Adrenal gland (tissue), 12 donors: ENCODE results near the gene JAGN1. TPM values are rescaled to one million over a fixed set of nuclear protein-coding genes. Genes with fewer than 3 reads are reported as not detected.
A peak's percentile ranks its signal among the peaks of the same experiment; 100 is the strongest.
"Not testable (repeated sequence)": the region's sequence is repeated elsewhere in the genome, so short reads cannot be mapped to it uniquely, and the experiment has no call there.

Experiments used
- DNase-seq, 7 donors: peaks; one replicate each; pipeline ENCODE4 v3.0.0-alpha.2; 2019 to 2020
- H3K27ac ChIP-seq, 5 donors: fragments of 200-600 bp; sonication (generic) in 4 of 5; 1 replicate in 3 of 5; 2 replicates in 2 of 5; pipeline versions ENCODE4 v1.5.1 to v1.8.0; 2016 to 2020; ENCODE audit warnings: mild to moderate bottlenecking in 1 of 5
- H3K27me3 ChIP-seq: fragments of 200-600 bp; 2 replicates; pipeline ENCODE4 v1.8.0; 2021
- H3K36me3 ChIP-seq, 2 donors: fragments of 200-600 bp; replicated peaks in 1 of 2; 1 replicate in 1 of 2; 2 replicates in 1 of 2; pipeline versions ENCODE4 v1.5.1 to v1.8.0; 2018 to 2022
- H3K4me1 ChIP-seq, 2 donors: fragments of 200-600 bp; replicated peaks in 1 of 2; 1 replicate in 1 of 2; 2 replicates in 1 of 2; pipeline versions ENCODE4 v1.5.1 to v1.8.0; 2018 to 2021
- H3K4me3 ChIP-seq, 4 donors: fragments of 200-600 bp; sonication (generic) in 3 of 4; one replicate each; pipeline ENCODE4 v1.5.1; 2016 to 2018
- H3K9me3 ChIP-seq, 3 donors: fragments of 200-600 bp; sonication (generic) in 1 of 3; replicated peaks in 1 of 3; 1 replicate in 2 of 3; 2 replicates in 1 of 3; pipeline versions ENCODE4 v1.5.1 to v1.8.0; 2016 to 2021
- CTCF ChIP-seq, 6 experiments: fragments of 450-650 bp in 4 of 6; fragments of 200-600 bp in 2 of 6; sonication (generic) in 1 of 6; IDR thresholded peaks; 1 replicate in 5 of 6; 2 replicates in 1 of 6; pipeline versions ENCODE4 v1.5.1 to v1.8.0; 2016 to 2021; ENCODE audit warnings: antibody characterized with exemption in 6 of 6, mild to moderate bottlenecking in 2 of 6, moderate library complexity in 1 of 6
- POLR2A ChIP-seq, 2 donors: fragments of 450-650 bp; IDR thresholded peaks; one replicate each; pipeline ENCODE4 v1.6.1; 2017; ENCODE audit warnings: antibody characterized with exemption in 2 of 2, mild to moderate bottlenecking in 2 of 2, moderate library complexity in 1 of 2
- WGBS, 4 donors: extraction: QIAGEN DNeasy Blood & Tissue Kit in 2 of 4; methylation state at CpG; one replicate each; pipeline versions ENCODE4 v1.1.5 to v1.1.7; 2013 to 2017; 5-methylcytosine and 5-hydroxymethylcytosine counted together
- intact Hi-C, 2 donors: fragments of 100-400 bp; cut with DNase I; formaldehyde crosslinking; loops; one replicate each; pipeline versions ENCODE4 v1.14.1 to v1.15.0; 2022 to 2023
- polyA plus RNA-seq, 3 donors: library from polyadenylated mRNA; stranded (reverse); fragments of 200-250 nt in 2 of 3; fragments of 350-450 nt in 1 of 3; fragmentation: Illumina TruSeq in 1 of 3; extraction: RNeasy Lipid Tissue Mini Kit (QIAGEN cat#74804) in 1 of 3; gene quantifications; one replicate each; pipeline ENCODE4 v1.2.3, GENCODE V29; 2013 to 2014
- total RNA-seq, 9 donors: library from RNA; depleted of rRNA in 4 of 9; stranded (reverse); fragments of >200 nt in 4 of 9; fragments of 120-200 nt in 1 of 9; fragmentation: NEBNext Ultra II Directional in 1 of 9; extraction: Animal tissue kit (Norgen Biotek cat#: 25700) in 1 of 9; gene quantifications; one replicate each; pipeline versions ENCODE4 v1.1.0 to v1.2.4, GENCODE V29; 2013 to 2023
- donor health status: healthy with polysubstance abuse.
- donor health status: Bipolar disorder and iron deficiency.
- donor health status: DM: yes; HTN: yes; CAD: no.
- donor health status: DM: no; HTN: no; CAD: no.
- donor health status: DM: no; HTN: no; CAD: no.
- donor health status: DM: yes; HTN: yes; CAD: no.

Gene JAGN1
- total and polyA plus RNA-seq, 12 donors = 31.4 to 116 (median 60.7) TPM

GRCh38 chr3:9898467-9899241 lies 8.2 kb downstream of the JAGN1 start:
- peak overlapping the region in 2 of 5 donors; percentile 66 to 75 for H3K27ac ChIP-seq

GRCh38 chr3:9899289-9899791 lies 8.9 kb downstream of the JAGN1 start:
- DNase-seq = no peak
- Histone ChIP-seq H3K9me3 (no peaks in the 10 kb centered on the region), H3K4me3 (no peak overlapping the region), H3K36me3 (no peaks in the 10 kb centered on the region), H3K4me1 (peaks cover 13 to 14% of the 10 kb centered on the region in 2 donors), H3K27me3 (no peaks in the 10 kb centered on the region), H3K27ac (no peak overlapping the region)
- TF ChIP-seq POLR2A (IDR thresholded peaks at IDR 0.05) (no peak), CTCF (IDR thresholded peaks at IDR 0.05) (no peak)
- WGBS, 4 donors = 68 to 76% (median 71%) methylated on average over 3 of the region's 3 CpGs
- intact Hi-C loops = no loop called here

More at GRCh38 chr3:9898467-9899241, 8.2 kb downstream of the JAGN1 start:
- TF ChIP-seq CTCF (IDR thresholded peaks at IDR 0.05) (no peak), POLR2A (IDR thresholded peaks at IDR 0.05) (no peak)
- Histone ChIP-seq H3K4me1 (peaks cover 19 to 21% of the 10 kb centered on the region in 2 donors), H3K36me3 (peaks cover 0 to 4% of the 10 kb centered on the region in 2 donors), H3K4me3 (no peak overlapping the region), H3K27me3 (no peaks in the 10 kb centered on the region), H3K9me3 (no peaks in the 10 kb centered on the region)
- intact Hi-C loops = no loop called here
- DNase-seq = no peak
- WGBS, 4 donors = 75 to 81% (median 78%) methylated on average over 6 to 8 of the region's 8 CpGs

- H3K4me1 ChIP-seq = peaks cover 13 to 14% of the 10 kb centered on the region in 2 donors
- intact Hi-C loops, H3K9me3 ChIP-seq, H3K4me3 ChIP-seq, H3K27me3 ChIP-seq, H3K36me3 ChIP-seq, H3K27ac ChIP-seq, DNase-seq: not testable (repeated sequence)
- WGBS, 4 donors = 91 to 93% (median 93%) methylated on average over 6 of the region's 6 CpGs
Observed at GRCh38 chr3:9900965-9901415, 10.6 kb downstream of the JAGN1 start.

- DNase-seq = no peak
- Histone ChIP-seq H3K36me3 (no peaks in the 10 kb centered on the region), H3K27ac (no peak overlapping the region), H3K4me1 (peaks cover 13 to 14% of the 10 kb centered on the region in 2 donors), H3K4me3 (no peak overlapping the region), H3K9me3 (no peaks in the 10 kb centered on the region), H3K27me3 (no peaks in the 10 kb centered on the region)
- 64 to 80% (median 70%) methylated on average over 2 to 5 of the region's 5 CpGs for WGBS, 4 donors
- intact Hi-C loops = no loop called here
- TF ChIP-seq CTCF (IDR thresholded peaks at IDR 0.05) = no peak
- TF ChIP-seq POLR2A (IDR thresholded peaks at IDR 0.05) = no peak
Observed at GRCh38 chr3:9901967-9902366, 11.6 kb downstream of the JAGN1 start.
